T-helper 22 cell (primary cell): Measurements from ENCODE around the gene C2orf68.
"Not testable (repeated sequence)": the region's sequence is repeated elsewhere in the genome, so short reads cannot be mapped to it uniquely, and the experiment has no call there.

Experiments used
- DNase-seq: peaks from one replicate; pipeline ENCODE4 v3.0.0-alpha.2; 2020; ENCODE audit warnings: low read depth

Gene C2orf68

DNA sequence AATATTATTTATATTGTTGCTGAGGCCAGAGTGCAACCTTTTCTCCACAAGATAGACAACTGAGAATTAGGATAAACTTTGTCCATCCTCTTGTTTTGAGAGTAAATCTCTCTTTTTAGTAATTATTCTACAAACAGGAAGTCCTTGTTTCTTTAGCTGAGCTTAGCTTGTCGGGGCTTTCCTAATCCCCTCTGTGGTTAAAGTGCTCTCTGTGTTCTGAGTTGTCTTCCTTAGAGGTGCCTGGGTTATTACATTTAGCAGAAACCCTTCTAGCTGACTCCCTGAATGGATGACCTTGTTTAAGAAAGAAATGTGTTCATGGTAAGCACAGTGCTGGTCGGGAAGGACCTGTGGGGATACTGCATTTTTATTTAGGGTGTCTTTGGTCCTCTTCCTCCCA is 16.8 kb upstream of the C2orf68 start:
- no peak for DNase-seq

DNA sequence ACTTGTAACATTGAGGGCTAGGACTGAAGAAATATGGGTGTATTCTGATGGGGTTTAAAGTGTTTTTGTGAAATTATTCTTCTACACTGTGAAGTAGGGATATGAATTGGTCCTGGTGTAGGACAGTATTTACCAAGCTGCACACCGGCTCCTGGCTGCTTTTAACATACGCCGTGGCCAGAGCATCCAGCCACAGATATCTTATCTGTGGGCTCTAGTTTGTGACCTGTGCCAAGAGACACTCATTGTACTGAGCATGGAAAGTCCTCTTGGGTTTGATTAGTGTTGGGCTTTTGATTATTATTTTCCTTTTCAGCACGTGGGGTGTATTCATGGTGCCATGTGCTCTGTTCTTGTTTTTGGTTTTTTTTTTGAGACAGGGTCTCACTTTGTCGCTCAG is 12.1 kb upstream of the C2orf68 start:
- DNase-seq = no peak

- DNase-seq = no peak
Measured at GRCh38 chr2:85621338-85621737, 9.5 kb upstream of the C2orf68 start.

DNA sequence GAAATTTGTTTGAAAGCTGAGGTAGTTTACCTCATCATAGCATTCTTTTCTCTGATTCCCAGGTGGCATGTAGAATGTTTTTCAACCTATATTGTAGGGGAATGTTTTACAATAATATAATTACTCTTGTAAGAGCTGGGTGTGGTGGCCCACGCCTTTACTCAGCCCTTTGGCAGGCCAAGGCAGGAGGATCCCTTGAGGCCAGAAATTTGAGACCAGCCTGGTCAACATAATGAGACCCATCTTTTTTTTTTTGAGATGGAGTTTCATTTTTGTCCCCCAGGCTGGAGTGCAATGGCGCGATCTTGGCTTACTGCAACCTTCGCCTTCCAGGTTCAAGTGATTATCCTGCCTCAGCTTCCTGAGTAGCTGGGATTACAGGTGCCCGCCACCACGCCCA is 7.8 kb upstream of the C2orf68 start:
- no peak for DNase-seq

GRCh38 chr2:85617723-85618122 is 5.9 kb upstream of the C2orf68 start:
- DNase-seq = not testable (repeated sequence)

DNA sequence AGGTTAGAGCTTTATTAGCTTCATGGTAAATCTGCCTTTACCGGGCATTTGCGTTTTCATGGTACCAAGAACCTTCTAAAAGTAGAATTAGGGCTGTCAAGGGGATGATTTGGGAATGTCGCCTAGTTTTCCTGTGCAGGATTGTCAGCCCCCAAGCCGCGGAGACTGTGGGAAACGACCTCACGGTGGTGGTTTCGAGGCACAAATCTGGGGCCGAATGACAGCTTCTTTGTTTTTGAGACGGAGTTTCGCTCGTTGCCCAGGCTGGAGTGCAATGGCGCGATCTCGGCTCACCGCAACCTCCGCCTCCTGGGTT is 3.5 kb upstream of the C2orf68 start:
- DNase-seq = no peak

GRCh38 chr2:85614757-85615156 is 2.9 kb upstream of the C2orf68 start:
- not testable (repeated sequence) for DNase-seq

GRCh38 chr2:85613717-85614515 is 2.0 kb upstream of the C2orf68 start:
- no peak for DNase-seq

DNA sequence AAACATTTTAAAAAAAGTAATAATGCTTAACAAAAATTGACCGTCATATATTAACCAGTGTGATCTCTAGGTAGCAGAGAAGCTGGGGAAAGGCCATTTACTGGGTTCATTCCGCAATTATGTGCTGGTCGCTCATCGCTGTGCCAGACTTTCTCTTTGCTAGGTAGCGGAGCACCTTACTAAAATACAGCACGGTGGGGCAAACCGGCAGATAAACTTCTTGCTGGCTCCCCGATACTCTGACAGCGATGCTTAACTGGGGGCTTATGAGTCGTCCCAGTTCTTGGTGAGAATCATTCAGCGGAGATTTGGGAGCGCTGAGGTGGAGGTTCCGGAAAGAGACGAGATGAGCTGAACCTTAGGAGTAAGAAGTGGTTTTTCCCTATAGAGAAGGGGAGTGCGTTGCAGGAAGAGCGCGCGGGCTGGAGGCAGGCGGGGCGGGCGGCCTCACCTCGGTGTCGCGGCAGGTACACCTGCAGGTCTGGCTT is 605 bp downstream of the C2orf68 start:
- DNase-seq = no peak

DNA sequence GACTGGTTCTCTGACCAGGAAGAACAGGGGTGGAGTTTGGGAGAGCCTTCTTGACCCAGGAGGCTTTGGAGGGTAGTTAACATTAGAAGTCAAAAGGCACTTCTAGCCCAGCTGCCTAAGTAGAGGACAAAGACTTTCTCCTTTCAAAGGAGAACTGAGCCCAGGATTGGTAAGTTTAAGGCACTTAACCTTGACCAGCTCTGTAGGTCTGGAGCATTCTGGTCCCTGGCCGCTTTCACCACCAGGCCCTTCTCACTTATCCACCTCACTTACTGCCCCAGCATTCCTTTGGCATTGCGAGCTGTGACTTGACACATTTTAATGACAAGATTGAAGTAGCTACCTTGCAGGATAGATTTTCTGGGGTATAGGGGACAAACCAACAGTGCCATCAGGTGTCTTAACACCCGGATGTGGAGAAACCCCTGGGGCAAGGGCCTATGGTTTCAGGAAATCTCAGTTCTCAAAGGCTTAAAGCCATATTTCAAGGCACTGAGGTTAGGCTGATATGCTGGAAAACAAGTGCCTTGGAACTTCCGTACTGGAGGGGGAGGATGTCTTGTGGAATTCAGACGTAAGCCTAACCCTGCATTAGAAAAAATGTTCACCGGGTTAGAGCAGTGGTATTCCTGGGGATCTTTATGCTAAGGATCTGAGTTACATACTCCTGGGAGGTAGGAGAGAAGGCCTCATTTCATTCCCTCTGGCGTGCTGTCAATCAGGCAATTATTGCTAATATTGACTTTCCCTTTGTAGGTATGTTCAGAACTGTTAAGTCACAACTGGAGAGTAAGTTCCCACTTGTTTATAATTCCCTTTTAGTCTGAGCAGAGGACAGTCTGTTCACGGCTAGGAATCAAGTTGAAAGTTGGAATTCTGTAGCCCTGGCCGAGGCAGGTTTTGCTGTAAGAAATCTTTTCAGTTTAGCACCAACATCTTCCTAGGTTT is 4.3 kb downstream of the C2orf68 start:
- no peak for DNase-seq

GRCh38 chr2:85606116-85606455 is 5.8 kb downstream of the C2orf68 start:
- no peak for DNase-seq

DNA sequence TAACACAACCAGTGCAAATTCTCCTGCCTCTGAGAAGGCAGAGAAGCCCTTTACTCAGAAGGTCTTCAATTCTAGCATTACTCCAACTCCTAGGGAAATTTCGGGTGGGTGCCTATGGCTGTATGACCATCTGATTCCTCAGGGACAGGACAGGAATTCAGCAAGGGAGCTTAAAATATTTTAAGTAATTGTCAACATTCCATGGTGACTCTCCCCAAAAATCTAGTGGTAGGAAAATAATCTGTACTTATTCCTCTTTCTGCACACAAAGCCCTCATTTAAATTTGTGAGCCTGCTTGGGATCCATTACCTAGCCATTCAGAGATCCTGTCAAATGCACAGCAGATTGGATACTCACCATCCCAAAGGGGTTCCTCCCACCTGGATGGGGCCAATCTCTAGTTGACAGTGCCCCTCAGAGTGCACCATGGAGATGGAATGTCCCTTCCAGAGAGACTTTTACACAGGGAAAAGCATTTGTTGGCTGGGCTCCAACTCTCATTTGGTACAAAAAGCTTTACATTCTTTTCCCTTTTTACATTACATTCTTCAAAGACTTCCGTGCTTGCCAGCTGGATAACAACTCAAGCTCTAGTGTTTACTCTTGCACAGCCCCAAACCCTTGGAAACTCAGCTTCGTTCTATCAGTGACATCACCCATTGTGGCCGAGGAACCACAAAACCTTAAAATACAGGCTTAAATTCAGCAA is 6.3 kb downstream of the C2orf68 start:
- DNase-seq = no peak

GRCh38 chr2:85604568-85605339 is 7.1 kb downstream of the C2orf68 start:
- no peak for DNase-seq

- DNase-seq = not testable (repeated sequence)
Measured at GRCh38 chr2:85604133-85604444, 7.8 kb downstream of the C2orf68 start.

DNA sequence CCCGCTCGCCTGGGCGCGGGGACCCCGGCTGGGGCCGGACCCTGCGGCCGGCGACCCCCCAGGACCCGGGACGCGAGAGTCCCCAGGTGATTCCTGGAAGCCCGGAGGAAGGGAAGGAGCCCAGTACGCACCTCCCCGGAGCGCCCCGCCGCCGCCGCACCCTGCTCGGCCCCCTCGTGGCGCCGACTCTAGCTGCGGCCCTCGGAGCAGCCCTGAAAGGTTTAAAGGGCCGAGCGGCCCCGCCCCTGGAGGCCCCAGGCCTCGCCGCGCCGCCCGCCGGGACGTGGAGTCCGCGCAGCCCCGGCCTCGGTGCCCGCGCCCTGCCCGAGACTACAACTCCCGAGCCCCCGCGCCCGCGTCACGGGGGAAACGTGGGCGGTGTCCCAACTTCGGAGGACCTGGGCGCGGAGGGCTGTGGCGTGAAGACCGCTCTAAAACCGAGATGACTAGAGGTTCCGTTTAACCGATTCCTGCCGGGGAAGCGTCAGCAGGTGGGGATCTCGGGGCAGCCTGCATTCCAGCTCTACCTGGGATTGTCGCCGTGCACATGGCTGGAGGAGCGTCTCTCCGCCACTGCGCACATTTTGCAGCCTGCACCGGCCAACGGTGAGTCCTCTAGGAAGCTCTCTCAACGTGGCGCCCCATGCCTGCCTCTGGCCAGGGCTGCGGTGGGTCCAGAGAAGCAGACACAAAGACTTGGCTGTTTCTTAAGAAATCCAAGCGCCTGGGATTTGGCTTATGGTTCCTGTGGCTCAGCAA is 9.2 kb downstream of the C2orf68 start, which contains the start of gene TMEM150A:
Gene TMEM150A, minus strand, starts transcription at position 223 of the 759 bp plus-strand sequence. CDS start 750 bp downstream, outside the sequence.
- DNase-seq = peak; percentile 78

- DNase-seq = no peak
Measured at GRCh38 chr2:85601771-85602475, 9.9 kb downstream of the C2orf68 start.

- no peak for DNase-seq
Measured at GRCh38 chr2:85600951-85601770, 10.7 kb downstream of the C2orf68 start.

GRCh38 chr2:85600235-85600575 is 11.7 kb downstream of the C2orf68 start:
- DNase-seq = no peak

DNA sequence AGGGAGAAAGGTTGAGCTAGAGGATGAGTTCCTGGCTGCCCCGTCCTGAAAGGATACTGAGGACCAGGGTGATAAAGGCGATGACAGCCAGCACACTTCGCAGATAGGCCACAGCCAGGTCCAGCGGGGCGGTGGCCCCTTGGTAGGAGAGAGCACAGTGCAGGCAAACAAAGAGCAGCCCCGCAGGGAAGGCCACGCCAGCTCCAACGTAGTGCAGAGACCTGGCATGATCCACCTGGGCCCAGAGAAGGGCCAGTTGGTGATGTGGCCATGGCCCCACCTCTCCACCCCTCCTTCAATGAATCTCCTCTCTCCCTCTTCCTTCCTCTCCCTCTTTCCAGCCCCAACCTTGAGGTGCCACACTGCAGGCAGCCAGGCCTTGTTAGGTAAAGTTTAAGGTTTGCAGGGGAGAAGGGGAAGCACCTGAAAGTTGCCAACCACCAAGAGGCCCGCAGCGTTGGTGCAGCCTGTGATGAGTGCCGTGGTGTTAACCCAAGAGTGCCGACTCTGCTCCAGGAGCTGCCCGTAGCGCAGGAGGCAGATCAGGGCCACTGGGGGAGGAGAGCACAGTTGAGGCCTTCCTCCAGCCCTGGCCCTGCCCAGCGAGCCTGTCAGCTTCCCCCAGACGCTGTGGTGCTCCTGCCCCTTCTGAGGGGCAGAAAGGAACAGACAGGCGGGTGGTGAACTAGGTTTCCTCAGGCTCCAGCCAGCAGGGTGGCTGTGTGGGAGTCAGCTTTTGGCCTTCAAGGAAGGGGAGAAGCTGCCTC is 12.2 kb downstream of the C2orf68 start:
- no peak for DNase-seq
